NCI-H2196 (cell line): Measurements from ENCODE around the gene BPI.
"Not testable (repeated sequence)": the region's sequence is repeated elsewhere in the genome, so short reads cannot be mapped to it uniquely, and the experiment has no call there.

ENCODE experiments used
- DNase-seq: peaks from one replicate; lab custom pipeline; 2025; ENCODE audit not compliant: unreplicated experiment; lab: John Stamatoyannopoulos, UW

The BPI gene

DNA sequence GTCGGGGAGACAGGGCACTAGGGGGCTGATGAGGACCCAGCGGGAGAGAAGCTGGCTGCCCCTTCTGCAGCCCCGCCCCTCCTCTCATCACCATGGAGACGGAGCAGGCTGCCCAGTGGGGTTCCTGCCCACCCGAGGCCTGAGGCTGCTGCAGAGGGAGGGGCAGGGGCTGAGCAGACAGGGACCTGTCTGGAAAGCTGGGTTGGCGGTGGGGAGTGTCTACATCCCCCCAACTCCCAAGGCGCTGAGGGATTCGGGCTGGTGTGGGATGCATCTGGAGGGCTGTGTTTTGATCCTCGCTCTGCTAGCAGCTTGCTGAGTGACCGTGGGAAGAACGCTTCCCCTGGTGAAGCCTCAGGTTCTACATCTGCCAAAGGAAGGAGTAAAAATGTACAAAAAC is 1.2 kb upstream of the BPI start:
- DNase-seq: no peak

- peak; percentile 31 for DNase-seq
These were observed 990 bp downstream of the BPI start for GRCh38 chr20:38304845-38305447.

- no peak for DNase-seq
These were observed 1.6 kb downstream of the BPI start for GRCh38 chr20:38305541-38305940.

DNA sequence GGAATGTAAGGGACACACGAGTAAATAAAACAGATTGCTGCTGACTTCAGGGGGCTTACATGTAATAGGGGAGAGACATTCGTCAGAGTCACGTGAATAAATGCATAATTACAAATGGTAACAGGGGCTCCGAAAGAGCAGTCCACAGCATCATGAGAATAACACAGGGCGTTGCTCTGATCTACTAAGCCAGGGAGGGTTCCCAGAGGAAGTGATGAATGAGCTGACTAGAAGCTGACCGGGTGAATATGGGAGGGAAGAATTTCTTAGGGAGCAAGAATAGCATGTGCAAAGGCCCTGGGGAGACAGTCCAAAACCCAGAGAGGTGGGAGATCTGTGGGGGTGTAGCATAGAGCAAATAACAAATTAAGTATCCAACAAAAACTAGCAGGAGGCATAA is 2.4 kb downstream of the BPI start:
- DNase-seq: no peak

GRCh38 chr20:38307371-38308046 is 3.6 kb downstream of the BPI start:
- DNase-seq: no peak

GRCh38 chr20:38308047-38308438 is 4.1 kb downstream of the BPI start:
- no peak for DNase-seq

DNA sequence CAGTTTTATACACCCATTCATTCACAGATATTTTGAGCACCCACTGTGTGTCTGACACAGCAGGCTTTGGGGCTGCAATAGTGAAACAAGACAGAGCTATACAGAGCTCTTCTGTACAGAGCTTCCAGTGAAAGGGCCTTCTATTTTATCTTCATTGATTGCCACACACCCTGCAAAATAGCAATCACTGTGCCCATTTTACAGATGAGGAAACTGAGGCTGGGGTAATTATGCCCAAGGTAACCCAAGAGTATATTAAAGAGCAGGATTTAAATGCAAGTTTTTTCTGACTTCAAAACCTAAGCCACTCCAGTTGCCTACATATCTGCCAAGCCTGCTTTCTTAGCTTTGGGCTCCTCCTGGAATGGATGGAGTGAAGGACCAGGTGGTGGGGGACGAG is 4.5 kb downstream of the BPI start:
- DNase-seq: no peak

DNA sequence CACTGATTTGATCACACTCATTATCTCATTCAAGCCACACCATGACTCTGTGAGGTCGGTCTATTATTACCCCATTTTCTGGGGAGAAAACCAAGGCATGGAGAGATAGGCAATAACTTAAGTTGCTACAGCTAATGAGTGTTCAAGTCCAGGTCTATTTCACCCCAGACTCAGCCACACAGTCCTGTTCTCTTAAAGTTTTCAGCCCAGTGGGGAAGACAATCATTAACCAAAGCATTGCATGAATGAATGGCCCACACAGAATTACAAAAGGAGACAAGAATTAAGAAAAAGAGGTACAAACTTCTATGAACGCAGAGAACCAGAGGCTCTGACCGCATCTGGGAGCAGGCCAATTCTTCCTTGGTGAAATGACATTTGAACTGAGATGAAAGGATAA is 7.1 kb downstream of the BPI start:
- no peak for DNase-seq

DNA sequence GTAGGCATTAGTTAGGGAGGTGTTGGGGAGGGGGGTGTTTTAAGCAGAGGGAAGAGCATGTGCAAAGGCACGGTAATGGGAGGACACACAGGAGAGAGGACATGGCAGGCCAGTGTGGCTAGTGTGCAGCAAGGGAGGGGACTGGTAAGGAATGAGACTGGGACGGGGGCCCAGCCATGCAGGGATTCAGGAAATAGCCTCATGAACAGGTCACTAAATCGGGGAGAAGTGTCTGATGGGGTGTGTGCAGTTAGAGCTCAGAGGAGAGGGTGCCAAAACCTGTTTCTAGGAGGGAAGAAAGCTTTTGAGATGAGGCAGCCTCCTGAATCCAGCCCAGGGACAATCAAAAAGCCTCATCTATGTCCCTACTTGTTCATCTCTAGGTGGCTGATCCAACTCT is 7.5 kb downstream of the BPI start:
- DNase-seq: no peak

DNA sequence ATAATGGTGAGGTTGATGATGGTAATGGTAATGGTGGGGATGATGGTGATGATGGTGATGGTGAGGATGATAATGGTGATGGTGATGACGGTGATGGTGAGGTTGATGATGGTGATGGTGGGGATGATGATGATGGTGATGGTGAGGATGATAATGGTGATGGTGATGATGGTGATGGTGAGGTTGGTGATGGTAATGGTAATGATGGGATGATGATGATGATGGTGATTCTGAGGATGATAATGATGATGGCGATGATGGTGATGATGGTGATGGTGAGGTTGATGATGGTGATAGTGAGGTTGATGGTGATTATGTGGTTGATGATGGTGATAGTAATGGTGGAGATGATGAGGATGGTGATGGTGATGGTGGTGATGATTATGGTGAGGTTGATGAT is 9.7 kb downstream of the BPI start:
- DNase-seq: no peak

GRCh38 chr20:38314350-38314749 is 10.4 kb downstream of the BPI start:
- not testable (repeated sequence) for DNase-seq

DNA sequence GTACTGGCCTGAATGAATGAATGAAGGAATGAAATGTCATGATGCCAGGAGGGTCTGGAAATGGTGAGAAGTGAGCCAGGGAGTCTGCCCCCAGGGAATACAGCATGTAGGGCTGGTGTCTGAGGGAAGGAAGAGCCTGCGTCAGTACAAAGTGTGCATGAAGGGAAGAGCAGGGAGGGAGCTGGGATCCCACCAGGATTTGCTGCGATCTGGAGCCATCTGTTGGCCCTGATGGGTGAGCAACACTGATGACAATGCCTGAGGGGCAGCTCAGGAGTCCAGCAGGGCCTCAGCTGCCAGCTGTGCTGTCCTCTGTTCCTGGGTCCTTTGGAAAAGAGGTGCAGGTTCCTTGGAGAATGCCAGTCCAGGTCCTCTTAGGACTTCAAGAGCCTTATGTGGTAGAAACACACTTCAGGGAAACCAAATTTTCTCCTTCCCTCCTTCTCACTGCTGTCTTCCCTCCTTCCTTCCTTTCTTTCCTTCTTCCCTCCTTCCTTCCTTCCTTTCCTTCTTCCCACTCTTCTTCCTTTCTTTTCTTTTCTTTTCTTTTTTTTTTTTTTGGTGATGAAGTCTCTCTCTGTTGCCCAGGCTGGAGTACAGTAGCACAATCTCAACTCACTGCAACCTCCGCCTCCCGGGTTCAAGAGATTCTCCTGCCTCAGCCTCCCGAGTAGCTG is 11.5 kb downstream of the BPI start:
- DNase-seq: no peak

DNA sequence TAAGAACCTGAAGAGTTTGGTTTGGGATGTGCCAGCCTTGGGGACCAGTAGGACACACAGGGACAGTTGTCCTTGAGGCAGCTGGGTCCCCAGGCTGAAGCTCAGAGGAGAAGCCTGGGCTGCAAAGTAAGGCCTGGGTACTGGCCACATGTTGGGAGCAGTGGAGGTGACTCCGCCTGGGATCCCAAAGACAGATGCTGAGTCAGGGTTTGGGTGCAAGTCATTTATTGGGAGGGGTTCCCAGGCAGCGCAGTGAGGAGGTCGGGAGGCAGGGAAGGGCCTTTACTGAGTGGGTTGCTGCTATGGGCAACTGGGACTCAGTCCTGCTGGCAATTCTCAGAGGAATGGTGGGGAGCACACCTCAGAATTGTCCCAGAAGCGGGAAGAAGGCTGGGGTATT is 12.4 kb downstream of the BPI start:
- DNase-seq: no peak

DNA sequence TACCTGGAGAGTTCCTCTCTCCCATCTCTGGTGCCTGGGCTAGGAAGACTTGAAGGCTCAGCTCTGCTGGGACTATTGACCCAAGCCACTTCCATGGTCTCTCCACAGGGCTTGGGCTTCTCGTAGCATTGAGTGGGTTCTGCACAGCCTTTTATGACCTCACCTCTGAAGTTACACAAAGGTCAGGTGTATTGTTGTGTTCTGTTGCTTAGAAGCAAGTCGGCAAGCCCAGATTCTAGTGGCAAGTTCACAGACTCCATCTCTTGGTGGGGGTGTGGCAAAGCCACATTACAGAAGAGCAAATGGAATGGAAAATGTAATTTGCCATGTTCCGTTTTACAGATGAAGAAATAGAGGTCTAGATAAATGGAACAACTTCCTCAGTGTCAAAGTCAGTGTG is 13.5 kb downstream of the BPI start:
- DNase-seq: no peak

DNA sequence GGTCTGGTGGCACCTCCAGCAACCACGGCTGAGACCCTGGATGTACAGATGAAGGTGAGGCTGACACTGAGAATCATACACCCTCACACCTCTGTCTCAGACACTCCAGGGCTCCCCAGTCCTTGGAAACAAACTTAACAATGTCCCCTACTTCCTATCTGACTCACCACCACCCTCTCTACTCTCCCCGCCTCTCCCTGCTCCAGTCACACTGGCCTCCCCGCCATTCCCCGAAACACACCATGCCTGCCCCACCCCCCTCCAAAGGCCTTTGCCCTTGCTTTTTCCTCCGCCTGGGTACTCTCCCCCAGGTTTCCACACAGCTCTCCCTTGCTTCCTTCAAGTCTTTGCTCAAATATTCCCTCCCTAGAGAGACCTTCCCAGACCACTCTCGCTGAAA is 16.3 kb downstream of the BPI start:
- DNase-seq: no peak

DNA sequence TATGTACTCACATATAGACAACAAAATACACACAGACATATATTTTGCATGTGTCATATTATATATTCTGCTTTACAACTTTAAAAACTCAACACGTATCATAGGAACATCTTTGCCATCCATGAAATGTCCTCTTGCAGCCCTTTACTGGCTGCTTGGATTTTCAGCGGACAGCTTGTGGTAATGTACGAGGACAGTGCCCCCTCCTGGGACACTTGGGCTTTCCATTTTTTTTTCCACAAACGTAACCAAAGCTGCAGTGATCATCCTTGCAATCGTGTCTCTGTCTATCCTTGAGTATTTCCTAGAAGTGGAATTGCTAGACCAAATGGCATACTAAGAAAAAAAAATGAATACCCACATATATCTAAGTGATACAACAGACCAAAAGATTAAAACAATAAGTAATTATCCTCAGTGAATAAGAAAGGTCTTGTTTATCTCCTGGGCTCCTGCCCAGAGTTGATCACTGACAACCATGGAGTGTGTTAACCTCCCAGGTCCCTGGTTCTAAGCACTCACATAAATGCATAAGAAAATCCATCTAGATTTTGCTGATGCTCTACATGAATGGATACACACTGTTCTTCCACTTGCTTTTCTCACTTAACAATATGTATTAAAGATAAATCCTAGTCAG is 18.1 kb downstream of the BPI start:
- peak; percentile 27 for DNase-seq

DNA sequence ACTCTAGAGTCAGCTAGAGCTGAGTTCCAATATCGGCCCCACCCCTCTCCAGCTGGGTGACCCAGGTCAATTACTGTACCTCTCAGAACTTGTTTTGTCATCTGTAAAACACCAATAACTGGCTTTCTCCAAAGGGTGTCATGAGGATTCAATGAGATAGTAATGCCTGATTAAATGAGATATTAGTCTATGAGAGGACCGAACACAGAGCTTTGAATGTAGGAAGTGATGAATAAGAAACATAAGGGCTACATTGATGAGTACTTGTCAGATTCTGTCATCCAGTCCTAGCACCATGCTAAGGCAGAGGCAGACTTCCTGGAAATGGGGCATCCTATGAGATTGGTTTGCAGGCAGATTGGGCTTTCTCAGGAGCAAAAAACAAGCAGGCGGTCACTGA is 20.2 kb downstream of the BPI start:
- DNase-seq: no peak

- DNase-seq: no peak
These were observed 21.2 kb downstream of the BPI start for GRCh38 chr20:38325167-38325566.

DNA sequence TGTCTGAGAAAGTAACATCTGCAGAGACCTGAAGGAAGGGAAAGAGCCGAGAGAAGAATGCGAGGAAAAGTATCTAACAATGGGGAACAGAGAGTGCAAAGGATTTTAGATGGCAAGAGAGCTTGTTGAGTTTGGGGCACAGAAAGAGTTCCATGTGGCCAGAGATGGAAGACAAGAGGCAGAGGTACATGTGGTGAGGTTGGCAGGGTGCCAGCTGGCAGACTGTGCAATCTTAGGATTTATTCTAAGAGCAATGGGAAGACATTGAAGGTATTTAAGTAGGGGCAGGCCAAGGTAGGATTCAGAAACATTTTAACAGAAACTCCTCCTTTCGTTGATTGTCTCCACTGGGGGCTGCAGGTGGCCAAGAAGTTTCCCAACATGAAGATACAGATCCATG is 21.9 kb downstream of the BPI start:
- no peak for DNase-seq

DNA sequence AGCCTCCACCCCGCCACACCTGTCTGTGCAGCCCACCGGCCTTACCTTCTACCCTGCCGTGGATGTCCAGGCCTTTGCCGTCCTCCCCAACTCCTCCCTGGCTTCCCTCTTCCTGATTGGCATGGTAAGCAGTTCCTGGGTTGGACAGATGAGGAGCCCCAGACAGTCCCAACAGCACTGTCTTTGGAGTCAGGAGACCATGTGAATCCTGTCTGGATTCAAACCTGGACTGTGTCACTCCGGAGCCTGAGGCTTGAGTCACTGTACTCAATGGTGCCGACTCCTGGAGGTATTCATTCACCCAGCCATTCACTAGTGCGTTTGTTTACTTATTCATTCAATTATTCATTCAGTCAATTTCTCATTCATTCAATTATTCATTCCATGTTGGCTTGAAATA is 22.4 kb downstream of the BPI start:
- DNase-seq: no peak

DNA sequence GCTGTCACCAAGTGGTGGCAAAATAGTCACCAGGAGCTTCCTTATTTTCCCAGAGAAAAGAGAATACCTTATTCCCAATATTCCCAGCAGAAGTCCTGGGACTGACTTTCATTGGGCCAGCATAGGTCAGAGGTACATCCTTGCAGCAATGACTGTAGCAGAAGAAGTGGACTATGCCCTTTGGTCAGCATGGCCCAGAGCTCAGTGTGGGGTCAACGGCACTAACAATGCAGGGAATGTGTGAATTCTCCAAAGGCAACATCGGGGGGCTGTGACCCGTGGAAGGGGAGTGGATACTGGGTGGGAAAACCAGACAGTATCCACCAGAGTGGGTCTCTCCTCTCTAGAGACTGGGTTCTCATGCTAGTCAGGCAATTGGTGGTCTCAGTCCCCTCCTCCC is 26.7 kb downstream of the BPI start:
- no peak for DNase-seq

- DNase-seq: no peak
These were observed 27.3 kb downstream of the BPI start for GRCh38 chr20:38331245-38331644.
